ENCODE measurements around the gene CSAD.

The CSAD gene

GRCh38 chr12:53222806-53223261 is 42.1 kb upstream of the CSAD start:
- H3K4me1 ChIP-seq (ENCODE audit: control insufficient read depth, insufficient read depth, low read length): peaks cover 59% of the 10 kb centered on the region

DNA sequence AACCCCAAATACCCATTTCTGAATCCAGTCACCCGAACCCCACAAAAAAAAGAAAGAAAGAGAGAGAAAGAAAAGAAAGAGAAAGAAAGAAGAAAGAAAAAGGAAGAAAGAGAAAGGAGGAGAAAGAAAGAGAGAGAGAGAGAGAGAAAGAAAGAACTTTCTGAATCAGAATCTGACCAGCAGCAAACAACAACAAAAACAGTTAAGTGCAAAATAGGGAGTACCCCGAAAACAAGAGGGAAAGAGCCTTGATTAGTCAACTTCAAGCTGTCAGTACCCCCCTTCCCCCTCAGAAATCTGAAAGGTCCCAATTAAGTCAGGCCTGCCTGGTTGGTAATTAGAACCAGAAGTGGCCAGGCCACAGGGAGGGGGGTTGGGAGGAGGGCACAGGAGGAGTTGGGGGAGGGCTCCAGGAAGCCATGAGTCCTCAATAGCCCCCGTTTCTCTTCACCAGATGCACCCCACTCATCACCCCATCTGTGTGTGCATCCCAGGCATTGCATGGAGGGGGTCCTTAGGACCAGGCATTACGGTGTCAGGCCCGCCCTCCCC is 41.5 kb upstream of the CSAD start:
- H3K36me3 ChIP-seq (ENCODE audit: control insufficient read depth, insufficient read depth, low read length): no peaks in the 10 kb centered on the region
- H3K4me3 ChIP-seq (ENCODE audit: low read length): no peak overlapping the region
- no peaks in the 10 kb centered on the region for H3K27me3 ChIP-seq (ENCODE audit: control insufficient read depth, insufficient read depth, low read length)
- peaks cover 64% of the 10 kb centered on the region for H3K4me1 ChIP-seq (ENCODE audit: control insufficient read depth, insufficient read depth, low read length)
- peak overlapping the region; percentile 57 for H3K9ac ChIP-seq (ENCODE audit: low read length)
- no peaks in the 10 kb centered on the region for H3K9me3 ChIP-seq (ENCODE audit: control insufficient read depth, low read length)

More at GRCh38 chr12:53222806-53223261, 42.1 kb upstream of the CSAD start:
- Histone ChIP-seq H3K36me3 (ENCODE audit: control insufficient read depth, insufficient read depth, low read length) (peaks cover 5% of the 10 kb centered on the region), H3K4me3 (ENCODE audit: low read length) (no peak overlapping the region), H3K9ac (ENCODE audit: low read length) (peak overlapping the region; percentile 2), H3K9me3 (ENCODE audit: control insufficient read depth, low read length) (no peaks in the 10 kb centered on the region), H3K27me3 (ENCODE audit: control insufficient read depth, insufficient read depth, low read length) (no peaks in the 10 kb centered on the region)

GRCh38 chr12:53221203-53222080 is 40.7 kb upstream of the CSAD start:
- H3K9me3 ChIP-seq (ENCODE audit: control insufficient read depth, low read length): no peaks in the 10 kb centered on the region
- H3K4me1 ChIP-seq (ENCODE audit: control insufficient read depth, insufficient read depth, low read length): peaks cover 72% of the 10 kb centered on the region

GRCh38 chr12:53220694-53221202 is 40.0 kb upstream of the CSAD start:
- H3K4me1 ChIP-seq (ENCODE audit: control insufficient read depth, insufficient read depth, low read length): peaks cover 75% of the 10 kb centered on the region
- H3K9me3 ChIP-seq (ENCODE audit: control insufficient read depth, low read length): no peaks in the 10 kb centered on the region
- H3K9ac ChIP-seq (ENCODE audit: low read length): peak overlapping the region; percentile 99
- no peaks in the 10 kb centered on the region for H3K27me3 ChIP-seq (ENCODE audit: control insufficient read depth, insufficient read depth, low read length)
- H3K4me3 ChIP-seq (ENCODE audit: low read length): peak overlapping the region; percentile 81
- no peaks in the 10 kb centered on the region for H3K36me3 ChIP-seq (ENCODE audit: control insufficient read depth, insufficient read depth, low read length)

More at GRCh38 chr12:53221203-53222080, 40.7 kb upstream of the CSAD start:
- Histone ChIP-seq H3K27me3 (ENCODE audit: control insufficient read depth, insufficient read depth, low read length) (no peaks in the 10 kb centered on the region), H3K4me3 (ENCODE audit: low read length) (peak overlapping the region; percentile 81), H3K36me3 (ENCODE audit: control insufficient read depth, insufficient read depth, low read length) (no peaks in the 10 kb centered on the region), H3K9ac (ENCODE audit: low read length) (peak overlapping the region; percentile 99)

DNA sequence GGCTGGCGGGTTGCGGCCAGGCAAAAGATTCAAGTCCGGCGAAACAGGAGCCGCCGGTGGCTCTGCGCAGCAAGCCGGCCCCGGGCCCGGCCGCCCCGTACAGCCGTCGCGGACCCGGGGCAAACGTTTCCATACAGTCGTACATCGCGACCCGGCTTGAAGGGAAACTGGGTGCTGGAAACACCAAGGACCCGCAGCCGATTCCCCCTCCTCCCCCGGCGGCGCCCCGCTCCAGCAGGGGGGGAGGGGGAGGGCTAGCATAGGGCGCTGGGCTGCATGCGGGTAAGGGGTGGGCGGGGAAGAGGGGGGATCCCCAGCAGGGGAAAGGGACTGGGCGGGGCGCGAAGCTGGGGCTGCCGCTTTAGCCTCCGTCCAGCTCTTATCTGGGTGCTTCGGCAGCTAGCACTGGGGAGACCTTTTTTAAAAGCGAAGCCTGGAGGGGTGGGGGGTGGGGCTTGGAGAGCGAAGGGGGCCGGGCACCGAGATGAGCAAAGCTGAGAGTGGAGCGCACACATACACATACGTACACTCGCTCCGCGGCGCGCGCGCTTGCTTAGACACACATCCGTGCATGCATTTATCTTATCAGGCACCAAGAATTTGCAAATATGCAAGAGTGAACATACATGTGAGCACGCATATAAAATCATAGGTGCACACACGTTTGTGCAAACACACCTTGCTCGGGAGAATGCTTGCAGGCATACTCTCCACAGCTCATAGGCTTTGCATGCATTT is 39.4 kb upstream of the CSAD start:
- peak overlapping the region; percentile 9 for H3K9ac ChIP-seq (ENCODE audit: low read length)
- no peaks in the 10 kb centered on the region for H3K9me3 ChIP-seq (ENCODE audit: control insufficient read depth, low read length)
- peak overlapping the region; percentile 81 for H3K4me3 ChIP-seq (ENCODE audit: low read length)
- peaks cover 69% of the 10 kb centered on the region for H3K4me1 ChIP-seq (ENCODE audit: control insufficient read depth, insufficient read depth, low read length)
- H3K36me3 ChIP-seq (ENCODE audit: control insufficient read depth, insufficient read depth, low read length): no peaks in the 10 kb centered on the region
- H3K27me3 ChIP-seq (ENCODE audit: control insufficient read depth, insufficient read depth, low read length): no peaks in the 10 kb centered on the region

DNA sequence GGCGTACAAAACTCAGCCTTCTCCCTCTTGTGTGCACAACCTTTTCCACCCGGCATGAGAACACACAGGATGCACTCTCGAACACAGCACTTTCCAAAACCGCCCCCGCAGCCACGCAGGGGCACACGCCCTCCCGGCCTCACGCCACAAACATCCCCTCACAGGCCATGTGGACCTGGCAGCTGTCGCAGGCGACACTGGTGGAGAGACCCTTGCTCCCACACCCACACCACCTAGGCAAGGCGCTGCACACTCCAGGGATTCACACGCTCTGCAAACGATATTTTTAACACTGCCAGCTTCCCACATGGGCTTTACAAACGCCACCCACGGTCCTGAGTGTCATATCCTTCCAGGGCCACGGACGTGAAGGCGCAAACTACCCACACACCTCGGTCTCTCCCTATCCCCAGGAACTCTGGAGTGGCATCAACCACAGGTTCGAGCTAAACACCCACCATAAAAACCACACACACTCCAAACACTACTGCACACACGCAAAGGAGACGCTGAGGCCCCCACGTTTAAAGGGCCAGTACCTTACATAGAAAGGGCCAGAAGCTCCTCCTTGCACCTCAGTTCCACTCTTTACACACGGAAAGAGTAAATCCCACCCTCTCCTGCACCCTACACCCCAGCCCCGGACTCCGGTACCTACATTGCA is 38.7 kb upstream of the CSAD start:
- Histone ChIP-seq H3K4me3 (ENCODE audit: low read length) (peak overlapping the region; percentile 23), H3K9me3 (ENCODE audit: control insufficient read depth, low read length) (no peaks in the 10 kb centered on the region), H3K36me3 (ENCODE audit: control insufficient read depth, insufficient read depth, low read length) (no peaks in the 10 kb centered on the region), H3K9ac (ENCODE audit: low read length) (peak overlapping the region; percentile 30), H3K4me1 (ENCODE audit: control insufficient read depth, insufficient read depth, low read length) (peaks cover 62% of the 10 kb centered on the region), H3K27me3 (ENCODE audit: control insufficient read depth, insufficient read depth, low read length) (no peaks in the 10 kb centered on the region)

DNA sequence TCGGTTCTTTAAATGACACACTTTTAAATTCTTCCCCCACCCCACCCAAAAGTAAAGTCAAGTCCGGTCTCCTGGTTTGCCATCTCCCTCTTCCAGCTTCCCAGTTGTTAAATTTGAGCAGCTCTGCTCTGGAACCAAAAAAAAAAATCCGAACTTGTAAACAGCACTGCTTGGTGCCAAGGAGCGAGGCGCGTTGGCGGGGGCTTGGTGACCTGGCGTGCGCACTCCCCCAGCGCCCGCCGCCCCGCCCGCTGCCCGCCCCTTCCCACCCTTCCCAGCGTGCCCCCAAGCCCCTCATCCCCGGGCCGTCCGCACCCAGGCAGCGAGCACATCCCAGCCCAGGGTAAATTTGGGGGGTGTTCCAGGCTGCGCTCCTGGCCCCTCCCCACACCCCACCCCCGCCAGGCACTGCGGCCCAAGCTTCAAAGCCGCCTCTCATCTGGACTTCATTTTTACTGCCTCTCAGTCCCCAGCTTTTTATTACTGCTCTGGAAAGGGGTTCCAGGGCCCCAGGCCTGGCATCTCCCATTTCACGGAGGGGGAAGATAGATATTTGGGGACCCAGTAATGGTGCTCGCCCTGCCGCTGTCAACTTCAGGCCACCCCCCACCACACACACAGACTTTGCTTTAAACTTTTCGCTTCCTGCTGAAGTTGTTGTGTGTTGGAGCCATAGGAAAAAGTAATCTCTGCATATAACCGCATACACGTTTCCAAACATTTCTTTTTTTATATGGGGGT is 38.0 kb upstream of the CSAD start:
- H3K9me3 ChIP-seq (ENCODE audit: control insufficient read depth, low read length): no peaks in the 10 kb centered on the region
- no peak overlapping the region for H3K4me3 ChIP-seq (ENCODE audit: low read length)
- H3K36me3 ChIP-seq (ENCODE audit: control insufficient read depth, insufficient read depth, low read length): no peaks in the 10 kb centered on the region
- peaks cover 55% of the 10 kb centered on the region for H3K4me1 ChIP-seq (ENCODE audit: control insufficient read depth, insufficient read depth, low read length)
- H3K27me3 ChIP-seq (ENCODE audit: control insufficient read depth, insufficient read depth, low read length): no peaks in the 10 kb centered on the region
- peak overlapping the region; percentile 30 for H3K9ac ChIP-seq (ENCODE audit: low read length)

GRCh38 chr12:53217931-53218307 is 37.2 kb upstream of the CSAD start:
- H3K4me3 ChIP-seq (ENCODE audit: low read length): no peak overlapping the region
- H3K4me1 ChIP-seq (ENCODE audit: control insufficient read depth, insufficient read depth, low read length): peaks cover 47% of the 10 kb centered on the region
- H3K9me3 ChIP-seq (ENCODE audit: control insufficient read depth, low read length): no peaks in the 10 kb centered on the region
- H3K9ac ChIP-seq (ENCODE audit: low read length): peak overlapping the region; percentile 23
- H3K27me3 ChIP-seq (ENCODE audit: control insufficient read depth, insufficient read depth, low read length): no peaks in the 10 kb centered on the region
- H3K36me3 ChIP-seq (ENCODE audit: control insufficient read depth, insufficient read depth, low read length): peaks cover 4% of the 10 kb centered on the region

- Histone ChIP-seq H3K27me3 (ENCODE audit: control insufficient read depth, insufficient read depth, low read length) (no peaks in the 10 kb centered on the region), H3K4me3 (ENCODE audit: low read length) (no peak overlapping the region), H3K9ac (ENCODE audit: low read length) (peak overlapping the region; percentile 23), H3K9me3 (ENCODE audit: control insufficient read depth, low read length) (no peaks in the 10 kb centered on the region), H3K4me1 (ENCODE audit: control insufficient read depth, insufficient read depth, low read length) (peaks cover 41% of the 10 kb centered on the region), H3K36me3 (ENCODE audit: control insufficient read depth, insufficient read depth, low read length) (peaks cover 6% of the 10 kb centered on the region)
These were observed 36.6 kb upstream of the CSAD start for GRCh38 chr12:53217051-53217930.

DNA sequence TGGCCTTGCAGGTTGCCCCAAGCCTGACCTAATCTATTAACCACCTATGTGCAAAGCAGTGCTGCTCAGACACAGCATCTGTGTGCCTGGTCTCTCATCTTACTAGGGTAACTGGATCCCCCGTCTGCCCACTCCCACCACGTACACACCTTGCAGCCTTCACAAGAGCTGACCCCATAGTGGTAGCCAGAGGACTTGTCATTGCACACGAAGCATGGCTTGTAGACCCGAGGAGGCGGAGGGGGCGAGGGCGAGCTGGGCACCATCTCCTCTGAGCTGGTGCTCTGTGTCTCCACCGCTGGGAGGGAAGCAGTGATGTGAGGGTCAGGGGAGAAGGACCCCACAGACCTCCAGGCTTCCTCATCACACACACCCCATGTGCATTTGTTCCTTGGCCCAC is 34.8 kb upstream of the CSAD start:
- Histone ChIP-seq H3K4me3 (ENCODE audit: low read length) (no peak overlapping the region), H3K9ac (ENCODE audit: low read length) (no peak overlapping the region), H3K9me3 (ENCODE audit: control insufficient read depth, low read length) (no peaks in the 10 kb centered on the region), H3K4me1 (ENCODE audit: control insufficient read depth, insufficient read depth, low read length) (peaks cover 33% of the 10 kb centered on the region), H3K36me3 (ENCODE audit: control insufficient read depth, insufficient read depth, low read length) (peaks cover 15% of the 10 kb centered on the region), H3K27me3 (ENCODE audit: control insufficient read depth, insufficient read depth, low read length) (no peaks in the 10 kb centered on the region)

Measured in mucosa of stomach (tissue), 1 donor.